Measurements from ENCODE around the gene DNAH14.

The DNAH14 gene

DNA sequence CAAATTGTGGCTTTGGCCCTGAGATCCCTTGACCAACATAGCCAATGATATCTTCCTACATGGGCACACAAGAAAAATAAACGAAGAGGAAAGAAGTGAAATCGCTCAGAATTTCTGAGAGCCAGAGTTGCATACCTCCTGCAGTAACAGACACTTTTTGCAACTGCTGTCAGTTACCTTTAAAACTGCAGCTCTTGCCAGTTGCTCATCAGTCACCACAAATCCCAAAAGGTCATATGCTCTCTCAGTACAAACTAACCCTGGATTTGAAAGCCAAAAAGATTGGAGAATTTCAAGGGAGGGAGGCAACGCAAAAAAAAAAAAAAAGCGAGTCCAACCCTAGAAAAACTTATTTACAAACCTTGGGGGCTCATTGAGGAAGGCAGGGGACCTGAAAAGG is 47.2 kb upstream of the DNAH14 start:
- TF ChIP-seq, protein P1, sequence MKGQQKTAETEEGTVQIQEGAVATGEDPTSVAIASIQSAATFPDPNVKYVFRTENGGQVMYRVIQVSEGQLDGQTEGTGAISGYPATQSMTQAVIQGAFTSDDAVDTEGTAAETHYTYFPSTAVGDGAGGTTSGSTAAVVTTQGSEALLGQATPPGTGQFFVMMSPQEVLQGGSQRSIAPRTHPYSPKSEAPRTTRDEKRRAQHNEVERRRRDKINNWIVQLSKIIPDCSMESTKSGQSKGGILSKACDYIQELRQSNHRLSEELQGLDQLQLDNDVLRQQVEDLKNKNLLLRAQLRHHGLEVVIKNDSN (IDR thresholded peaks at IDR 0.05): no peak
- TF ChIP-seq TEAD4 (IDR thresholded peaks at IDR 0.05): no peak

DNA sequence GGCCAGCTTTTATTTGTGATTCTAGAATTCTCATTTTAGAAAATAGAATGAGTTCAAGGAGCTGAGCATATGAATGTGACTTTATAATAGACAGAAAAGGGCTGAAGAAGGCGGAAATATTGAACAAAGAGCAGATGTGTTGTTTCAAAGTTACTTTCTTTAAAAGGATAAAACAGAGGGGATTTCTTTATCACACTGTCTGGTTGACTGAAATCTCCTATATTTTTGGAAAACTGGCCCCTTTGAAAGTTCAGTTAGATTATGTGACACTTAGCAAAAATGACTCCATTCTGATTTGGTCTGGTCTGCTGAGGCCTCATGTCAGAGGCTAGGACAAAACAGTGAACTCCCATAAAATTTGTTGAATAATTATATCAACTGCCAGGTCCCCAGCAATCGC is 46.4 kb upstream of the DNAH14 start:
- TF ChIP-seq CREB1 (IDR thresholded peaks at IDR 0.05; ENCODE audit: low read depth): no peak

GRCh38 chr1:224884361-224884801 is 45.1 kb upstream of the DNAH14 start:
- TF ChIP-seq EP300 (IDR thresholded peaks at IDR 0.05; ENCODE audit: borderline replicate concordance) (no peak), FOXM1 (IDR thresholded peaks at IDR 0.05; ENCODE audit: borderline replicate concordance, low read depth) (no peak), TEAD4 (IDR thresholded peaks at IDR 0.05) (no peak), CREB1 (IDR thresholded peaks at IDR 0.05; ENCODE audit: low read depth) (no peak), ZBTB7A (IDR thresholded peaks at IDR 0.05; ENCODE audit: low read depth) (no peak), YY1 (IDR thresholded peaks at IDR 0.05; ENCODE audit: low read depth) (no peak), TCF12 (IDR thresholded peaks at IDR 0.05; ENCODE audit: low read depth) (no peak), CEBPB (IDR thresholded peaks at IDR 0.05) (no peak), RAD21 (IDR thresholded peaks at IDR 0.05; ENCODE audit: low read depth) (no peak), NFIC (IDR thresholded peaks at IDR 0.05) (no peak), EGR1 (IDR thresholded peaks at IDR 0.05) (no peak), TAF1 (IDR thresholded peaks at IDR 0.05; ENCODE audit: low read depth) (no peak), REST (IDR thresholded peaks at IDR 0.05; ENCODE audit: low read depth) (no peak)
- TF ChIP-seq, protein P2, sequence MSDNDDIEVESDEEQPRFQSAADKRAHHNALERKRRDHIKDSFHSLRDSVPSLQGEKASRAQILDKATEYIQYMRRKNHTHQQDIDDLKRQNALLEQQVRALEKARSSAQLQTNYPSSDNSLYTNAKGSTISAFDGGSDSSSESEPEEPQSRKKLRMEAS (IDR thresholded peaks at IDR 0.05): no peak
- TF ChIP-seq, protein P1 (IDR thresholded peaks at IDR 0.05): no peak

- TF ChIP-seq FOXM1 (IDR thresholded peaks at IDR 0.05; ENCODE audit: borderline replicate concordance, low read depth) (no peak), RAD21 (IDR thresholded peaks at IDR 0.05; ENCODE audit: low read depth) (0 out of 2 replicates have a peak, but pooled peaks have one; percentile 31), YY1 (IDR thresholded peaks at IDR 0.05; ENCODE audit: low read depth) (no peak)
Observed at GRCh38 chr1:224894915-224895314, 34.6 kb upstream of the DNAH14 start.

GRCh38 chr1:224896130-224896781 is 33.2 kb upstream of the DNAH14 start:
- TF ChIP-seq ZBTB7A (IDR thresholded peaks at IDR 0.05; ENCODE audit: low read depth): no peak
- TF ChIP-seq YY1 (IDR thresholded peaks at IDR 0.05; ENCODE audit: low read depth): no peak
- no peak for TF ChIP-seq TEAD4 (IDR thresholded peaks at IDR 0.05)
- TF ChIP-seq EP300 (IDR thresholded peaks at IDR 0.05; ENCODE audit: borderline replicate concordance): no peak
- no peak for TF ChIP-seq TCF12 (IDR thresholded peaks at IDR 0.05; ENCODE audit: low read depth)
- TF ChIP-seq, protein P1 (IDR thresholded peaks at IDR 0.05): no peak
- TF ChIP-seq, protein P2 (IDR thresholded peaks at IDR 0.05): no peak
- no peak for TF ChIP-seq CREB1 (IDR thresholded peaks at IDR 0.05; ENCODE audit: low read depth)
- no peak for TF ChIP-seq RAD21 (IDR thresholded peaks at IDR 0.05; ENCODE audit: low read depth)
- TF ChIP-seq TAF1 (IDR thresholded peaks at IDR 0.05; ENCODE audit: low read depth): no peak
- no peak for TF ChIP-seq FOXM1 (IDR thresholded peaks at IDR 0.05; ENCODE audit: borderline replicate concordance, low read depth)

- TF ChIP-seq TAF1 (IDR thresholded peaks at IDR 0.05; ENCODE audit: low read depth) (no peak), EP300 (IDR thresholded peaks at IDR 0.05; ENCODE audit: borderline replicate concordance) (no peak), NFIC (IDR thresholded peaks at IDR 0.05) (no peak), EGR1 (IDR thresholded peaks at IDR 0.05) (no peak), YY1 (IDR thresholded peaks at IDR 0.05; ENCODE audit: low read depth) (no peak), CREB1 (IDR thresholded peaks at IDR 0.05; ENCODE audit: low read depth) (no peak), FOXM1 (IDR thresholded peaks at IDR 0.05; ENCODE audit: borderline replicate concordance, low read depth) (no peak), REST (IDR thresholded peaks at IDR 0.05; ENCODE audit: low read depth) (no peak), TEAD4 (IDR thresholded peaks at IDR 0.05) (no peak), ZBTB7A (IDR thresholded peaks at IDR 0.05; ENCODE audit: low read depth) (no peak)
- TF ChIP-seq, protein P1 (IDR thresholded peaks at IDR 0.05): no peak
- TF ChIP-seq, protein P2 (IDR thresholded peaks at IDR 0.05): no peak
Observed at GRCh38 chr1:224897529-224898327, 31.7 kb upstream of the DNAH14 start.

Data from Ishikawa (cell line).